Measurements from ENCODE around the gene SH3RF3. TPM values are rescaled to one million over a fixed set of nuclear protein-coding genes. Genes with fewer than 3 reads are reported as not detected.

Gene SH3RF3
- total RNA-seq, 1 donor from 2014 or later: 1.3 TPM

DNA sequence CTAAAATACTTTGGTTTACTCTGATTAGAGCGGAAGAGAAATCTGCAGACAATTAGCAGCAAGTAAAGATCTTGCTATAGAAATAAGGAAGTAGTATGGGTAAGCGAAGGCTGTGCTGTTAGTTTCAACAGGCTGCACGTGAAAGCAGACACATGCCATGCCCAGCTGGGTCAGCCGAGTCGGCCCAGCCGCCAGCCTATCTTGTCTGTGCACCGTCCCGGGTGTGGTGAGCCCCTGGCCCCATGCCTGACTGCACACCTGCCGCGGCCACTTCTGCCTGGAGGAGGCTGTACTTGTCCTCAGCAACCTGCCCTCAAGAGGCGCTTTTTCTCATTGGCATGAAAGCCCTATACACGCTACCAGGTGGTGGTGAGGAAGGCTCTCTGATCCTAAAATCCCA lies 299.3 kb downstream of the SH3RF3 start:
- Mint-ChIP-seq H3K36me3 (ENCODE audit: insufficient read depth) (no peaks in the 10 kb centered on the region), H3K9me3 (ENCODE audit: low read depth) (no peaks in the 10 kb centered on the region), H3K27me3 (peaks cover 12% of the 10 kb centered on the region), H3K4me1 (ENCODE audit: low read depth) (no peaks in the 10 kb centered on the region), H3K4me3 (ENCODE audit: low read depth) (no peak overlapping the region), H3K27ac (no peak overlapping the region)
- DNase-seq (ENCODE audit: low spot score, unreplicated experiment): no peak
- TF ChIP-seq CTCF (IDR thresholded peaks at IDR 0.05; ENCODE audit: unreplicated experiment): no peak

DNA sequence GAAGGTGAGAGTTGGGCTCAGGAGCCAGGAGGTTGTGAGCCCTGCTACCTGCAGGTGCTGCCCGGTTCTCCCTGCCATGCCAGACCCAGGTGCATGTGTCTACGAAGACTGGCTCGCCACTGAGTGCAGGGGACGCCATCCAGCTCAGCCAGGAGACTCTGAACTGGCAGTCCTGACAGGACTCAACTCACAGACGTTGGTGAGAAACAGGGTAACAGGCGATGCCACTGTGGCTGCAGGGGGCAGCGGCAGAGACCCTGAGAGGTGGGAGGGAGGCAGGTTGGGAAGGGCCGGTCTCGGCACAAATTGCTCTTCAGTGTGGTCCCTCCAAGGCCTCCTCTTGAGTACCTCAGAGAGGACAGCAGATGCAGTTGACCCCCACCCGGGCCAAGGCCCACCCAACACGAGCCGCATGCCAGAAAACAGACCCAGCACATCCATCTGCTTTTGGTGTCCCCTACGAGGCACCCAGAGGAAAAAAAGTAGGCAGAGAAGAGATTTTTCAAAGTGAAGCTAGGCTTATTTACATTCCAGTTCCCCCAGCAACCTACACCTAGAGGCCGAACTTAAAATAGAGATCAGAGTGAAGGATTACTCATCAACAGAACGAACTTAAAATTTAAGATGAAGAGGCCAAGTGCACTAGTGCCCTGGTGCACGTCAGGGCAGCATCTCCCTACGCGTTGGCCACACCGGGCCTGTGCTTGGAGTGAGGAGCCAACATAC lies 300.0 kb downstream of the SH3RF3 start:
- no peaks in the 10 kb centered on the region for H3K4me1 Mint-ChIP-seq (ENCODE audit: low read depth)
- TF ChIP-seq CTCF (IDR thresholded peaks at IDR 0.05; ENCODE audit: unreplicated experiment): no peak
- no peak overlapping the region for H3K27ac Mint-ChIP-seq
- no peaks in the 10 kb centered on the region for H3K36me3 Mint-ChIP-seq (ENCODE audit: insufficient read depth)
- peaks cover 9% of the 10 kb centered on the region for H3K27me3 Mint-ChIP-seq
- no peaks in the 10 kb centered on the region for H3K9me3 Mint-ChIP-seq (ENCODE audit: low read depth)
- H3K4me3 Mint-ChIP-seq (ENCODE audit: low read depth): no peak overlapping the region
- DNase-seq (ENCODE audit: low spot score, unreplicated experiment): no peak

DNA sequence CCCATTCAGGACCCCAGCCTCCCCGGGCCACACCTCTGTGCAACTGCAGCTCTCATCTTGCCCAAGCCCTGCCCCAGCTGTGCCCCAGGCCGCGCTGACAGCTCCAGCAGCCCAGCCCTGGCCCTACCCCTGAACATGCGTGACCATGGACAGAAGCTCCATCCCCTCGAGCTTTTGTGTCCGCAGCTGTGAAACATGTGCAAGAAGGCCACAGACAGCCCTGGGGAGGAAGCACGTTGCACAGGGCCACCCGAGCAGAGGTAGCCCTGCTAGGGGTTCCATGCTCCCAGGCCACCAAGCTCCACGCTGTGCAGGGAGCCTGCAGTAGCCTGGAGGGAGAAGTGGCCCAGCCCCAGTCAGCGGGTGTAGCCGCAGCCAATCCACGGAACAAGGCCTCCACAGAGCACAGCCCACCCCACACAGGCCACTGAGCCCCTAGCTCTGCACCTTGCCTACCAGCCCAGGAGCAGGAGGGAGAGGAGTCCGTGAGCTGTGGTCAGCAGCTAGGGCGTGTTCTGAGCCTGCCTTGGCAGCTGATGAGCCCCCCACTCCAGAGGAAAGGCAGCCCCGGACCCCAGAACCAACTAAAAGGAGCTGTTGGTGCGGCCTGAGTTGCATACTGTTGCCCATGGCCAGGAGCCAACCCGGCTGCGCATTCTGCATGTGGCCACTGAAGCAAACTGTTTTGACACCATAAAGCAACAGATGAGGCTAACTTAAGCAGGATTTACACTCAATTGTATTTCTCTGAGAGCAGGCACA lies 300.7 kb downstream of the SH3RF3 start:
- H3K4me3 Mint-ChIP-seq (ENCODE audit: low read depth): no peak overlapping the region
- no peak for TF ChIP-seq CTCF (IDR thresholded peaks at IDR 0.05; ENCODE audit: unreplicated experiment)
- no peak for DNase-seq (ENCODE audit: low spot score, unreplicated experiment)
- peaks cover 13% of the 10 kb centered on the region for H3K27me3 Mint-ChIP-seq
- H3K36me3 Mint-ChIP-seq (ENCODE audit: insufficient read depth): no peaks in the 10 kb centered on the region
- H3K4me1 Mint-ChIP-seq (ENCODE audit: low read depth): no peaks in the 10 kb centered on the region
- no peaks in the 10 kb centered on the region for H3K9me3 Mint-ChIP-seq (ENCODE audit: low read depth)
- no peak overlapping the region for H3K27ac Mint-ChIP-seq

GRCh38 chr2:109430329-109430636 lies 301.3 kb downstream of the SH3RF3 start:
- Mint-ChIP-seq H3K27me3 (peaks cover 13% of the 10 kb centered on the region), H3K9me3 (ENCODE audit: low read depth) (no peaks in the 10 kb centered on the region), H3K4me1 (ENCODE audit: low read depth) (no peaks in the 10 kb centered on the region), H3K36me3 (ENCODE audit: insufficient read depth) (no peaks in the 10 kb centered on the region), H3K27ac (peak overlapping the region; percentile 51), H3K4me3 (ENCODE audit: low read depth) (no peak overlapping the region)
- no peak for TF ChIP-seq CTCF (IDR thresholded peaks at IDR 0.05; ENCODE audit: unreplicated experiment)
- DNase-seq (ENCODE audit: low spot score, unreplicated experiment): no peak

DNA sequence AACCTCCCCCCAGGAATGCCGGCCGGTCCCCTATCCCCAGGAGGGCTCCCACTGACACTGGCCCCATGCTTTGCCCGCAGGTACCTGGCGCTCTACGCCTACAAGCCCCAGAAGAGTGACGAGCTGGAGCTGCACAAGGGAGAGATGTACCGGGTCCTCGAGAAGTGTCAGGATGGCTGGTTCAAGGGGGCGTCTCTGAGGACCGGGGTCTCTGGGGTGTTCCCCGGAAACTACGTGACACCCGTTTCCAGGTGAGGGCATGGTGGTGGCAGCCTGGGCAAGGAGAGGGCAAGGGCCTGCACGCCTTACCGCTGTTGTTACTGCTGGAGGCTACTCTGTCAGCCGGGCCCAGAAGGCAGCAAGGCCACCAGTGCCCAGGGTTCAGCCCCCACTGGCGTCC lies 303.4 kb downstream of the SH3RF3 start:
- Mint-ChIP-seq H3K4me1 (ENCODE audit: low read depth) (peaks cover 4% of the 10 kb centered on the region), H3K4me3 (ENCODE audit: low read depth) (no peak overlapping the region), H3K27ac (no peak overlapping the region), H3K9me3 (ENCODE audit: low read depth) (no peaks in the 10 kb centered on the region), H3K27me3 (peaks cover 24% of the 10 kb centered on the region), H3K36me3 (ENCODE audit: insufficient read depth) (no peaks in the 10 kb centered on the region)
- no peak for DNase-seq (ENCODE audit: low spot score, unreplicated experiment)
- TF ChIP-seq CTCF (IDR thresholded peaks at IDR 0.05; ENCODE audit: unreplicated experiment): no peak
